WERI-Rb-1 (cell line): ENCODE data around the gene BCKDHA.
"Not testable (repeated sequence)": the region's sequence is repeated elsewhere in the genome, so short reads cannot be mapped to it uniquely, and the experiment has no call there.

ENCODE experiments used
- DNase-seq: peaks from one replicate; pipeline ENCODE4 v3.0.0-alpha.2; 2020
- H3K27ac ChIP-seq: fragments of 250-450 bp; sonication (Bioruptor Pico); 2 replicates; pipeline ENCODE4 v1.5.1; 2020; ENCODE audit warnings: mild to moderate bottlenecking, moderate library complexity
- H3K27me3 ChIP-seq: fragments of 250-450 bp; sonication (Bioruptor Pico); 2 replicates; pipeline ENCODE4 v1.5.1; 2021; ENCODE audit warnings: mild to moderate bottlenecking, low read depth, moderate library complexity; ENCODE audit not compliant: insufficient read depth, severe bottlenecking
- H3K36me3 ChIP-seq: fragments of 250-450 bp; sonication (Bioruptor Pico); 2 replicates; pipeline ENCODE4 v1.5.1; 2020; ENCODE audit warnings: mild to moderate bottlenecking, moderate library complexity
- H3K4me3 ChIP-seq: 2 replicates; pipeline ENCODE4 v1.5.1; 2011; ENCODE audit warnings: low read depth, mild to moderate bottlenecking, control low read depth, low read length
- H3K9me3 ChIP-seq: fragments of 250-450 bp; sonication (Bioruptor Pico); 2 replicates; pipeline ENCODE4 v1.5.1; 2021; ENCODE audit warnings: mild to moderate bottlenecking, moderate library complexity; ENCODE audit not compliant: severe bottlenecking
- CTCF ChIP-seq: IDR thresholded peaks from 2 replicates; pipeline ENCODE4 v1.5.1; 2011; ENCODE audit warnings: low read depth, mild to moderate bottlenecking, control low read depth, inconsistent platforms, low read length

Gene BCKDHA

GRCh38 chr19:41364524-41365391, 32.9 kb upstream of the BCKDHA start:
- H3K4me3 ChIP-seq = peak overlapping the region; percentile 94
- no peak for DNase-seq
- no peaks in the 10 kb centered on the region for H3K9me3 ChIP-seq
- no peak for TF ChIP-seq CTCF
- 0 out of 2 replicates have a peak, but pooled peaks cover 3% of the 10 kb centered on the region for H3K36me3 ChIP-seq
- H3K27ac ChIP-seq = peak overlapping the region; percentile 100
- no peaks in the 10 kb centered on the region for H3K27me3 ChIP-seq

- no peak overlapping the region for H3K4me3 ChIP-seq
- H3K36me3 ChIP-seq = 0 out of 2 replicates have a peak, but pooled peaks cover 3% of the 10 kb centered on the region
- DNase-seq = no peak
- TF ChIP-seq CTCF = 0 out of 2 replicates have a peak, but pooled peaks have one; percentile 16
- no peak overlapping the region for H3K27ac ChIP-seq
- no peaks in the 10 kb centered on the region for H3K9me3 ChIP-seq
- no peaks in the 10 kb centered on the region for H3K27me3 ChIP-seq
These were observed 31.5 kb upstream of the BCKDHA start for GRCh38 chr19:41366089-41366488.

- no peak for TF ChIP-seq CTCF
- no peak overlapping the region for H3K4me3 ChIP-seq
- no peaks in the 10 kb centered on the region for H3K9me3 ChIP-seq
- 0 out of 2 replicates have a peak, but pooled peaks cover 5% of the 10 kb centered on the region for H3K36me3 ChIP-seq
- no peaks in the 10 kb centered on the region for H3K27me3 ChIP-seq
- no peak overlapping the region for H3K27ac ChIP-seq
- DNase-seq = no peak
These were observed 29.7 kb upstream of the BCKDHA start for GRCh38 chr19:41367848-41368301.

- DNase-seq = no peak
- Histone ChIP-seq H3K9me3 (no peaks in the 10 kb centered on the region), H3K4me3 (no peak overlapping the region), H3K27me3 (no peaks in the 10 kb centered on the region), H3K36me3 (0 out of 2 replicates have a peak, but pooled peaks cover 2% of the 10 kb centered on the region), H3K27ac (no peak overlapping the region)
- no peak for TF ChIP-seq CTCF
These were observed 27.8 kb upstream of the BCKDHA start for GRCh38 chr19:41369769-41370168.

GRCh38 chr19:41371119-41371518, 26.5 kb upstream of the BCKDHA start:
- not testable (repeated sequence) for H3K36me3 ChIP-seq, H3K27ac ChIP-seq, H3K9me3 ChIP-seq, DNase-seq, H3K4me3 ChIP-seq, H3K27me3 ChIP-seq

- TF ChIP-seq CTCF = no peak
- no peaks in the 10 kb centered on the region for H3K27me3 ChIP-seq
- H3K27ac ChIP-seq = no peak overlapping the region
- no peak for DNase-seq
- no peak overlapping the region for H3K4me3 ChIP-seq
- H3K36me3 ChIP-seq = 0 out of 2 replicates have a peak, but pooled peaks cover 2% of the 10 kb centered on the region
- no peaks in the 10 kb centered on the region for H3K9me3 ChIP-seq
These were observed 26.1 kb upstream of the BCKDHA start for GRCh38 chr19:41371541-41371940.
